ENCODE results near the gene SND1. TPM values are rescaled to one million over a fixed set of nuclear protein-coding genes. Genes with fewer than 3 reads are reported as not detected.

The SND1 gene
- total and polyA plus RNA-seq, 5 donors from 2014 or later = 84.4 to 121 (median 86.9) TPM

GRCh38 chr7:127890726-127891125 is 238.7 kb downstream of the SND1 start:
- H3K36me3 ChIP-seq (ENCODE audit: control insufficient read depth, insufficient read depth, low read length) = peaks cover 33% of the 10 kb centered on the region
- Mint-ChIP-seq H3K36me3 (peaks cover 51% of the 10 kb centered on the region), H3K4me3 (no peak overlapping the region), H3K27ac (no peak overlapping the region), H3K9me3 (peaks cover 0 to 1% (median 0%) of the 10 kb centered on the region in 7 donors), H3K4me1 (peaks cover 0 to 21% (median 13%) of the 10 kb centered on the region in 4 donors), H3K27me3 (no peaks in the 10 kb centered on the region)
- H3K4me1 ChIP-seq (ENCODE audit: control insufficient read depth, insufficient read depth, low read length, poor library complexity, severe bottlenecking) = no peaks in the 10 kb centered on the region
- no peak for DNase-seq
- no peak overlapping the region for H3K27ac ChIP-seq (ENCODE audit: insufficient read depth, low read length, poor library complexity, severe bottlenecking)
- no peaks in the 10 kb centered on the region for H3K9me3 ChIP-seq (ENCODE audit: control insufficient read depth in 2 of 2, low read length in 2 of 2)
- no peak for ATAC-seq (ENCODE audit: low read depth in 2 of 2)
- H3K27me3 ChIP-seq (ENCODE audit: control insufficient read depth, insufficient read depth, low read length) = no peaks in the 10 kb centered on the region
- H3K4me3 ChIP-seq (ENCODE audit: low read depth, low read length) = no peak overlapping the region

GRCh38 chr7:127891144-127891543 is 239.2 kb downstream of the SND1 start:
- Histone ChIP-seq H3K27ac (ENCODE audit: insufficient read depth, low read length, poor library complexity, severe bottlenecking) (no peak overlapping the region), H3K27me3 (ENCODE audit: control insufficient read depth, insufficient read depth, low read length) (no peaks in the 10 kb centered on the region), H3K36me3 (ENCODE audit: control insufficient read depth, insufficient read depth, low read length) (peaks cover 33% of the 10 kb centered on the region), H3K4me1 (ENCODE audit: control insufficient read depth, insufficient read depth, low read length, poor library complexity, severe bottlenecking) (no peaks in the 10 kb centered on the region), H3K4me3 (ENCODE audit: low read depth, low read length) (no peak overlapping the region), H3K9me3 (ENCODE audit: control insufficient read depth in 2 of 2, low read length in 2 of 2) (no peaks in the 10 kb centered on the region)
- ATAC-seq (ENCODE audit: low read depth in 2 of 2) (no peak), DNase-seq (no peak)
- Mint-ChIP-seq H3K27ac (no peak overlapping the region), H3K9me3 (peaks cover 0 to 1% (median 0%) of the 10 kb centered on the region in 7 donors), H3K4me3 (no peak overlapping the region), H3K4me1 (peaks cover 0 to 21% (median 11%) of the 10 kb centered on the region in 4 donors), H3K27me3 (no peaks in the 10 kb centered on the region), H3K36me3 (peaks cover 51% of the 10 kb centered on the region)

- no peak overlapping the region for H3K4me3 Mint-ChIP-seq
- DNase-seq = no peak
- H3K36me3 Mint-ChIP-seq = peaks cover 51% of the 10 kb centered on the region
- Histone ChIP-seq H3K4me3 (ENCODE audit: low read depth, low read length) (no peak overlapping the region), H3K36me3 (ENCODE audit: control insufficient read depth, insufficient read depth, low read length) (peaks cover 33% of the 10 kb centered on the region), H3K27ac (ENCODE audit: insufficient read depth, low read length, poor library complexity, severe bottlenecking) (no peak overlapping the region), H3K27me3 (ENCODE audit: control insufficient read depth, insufficient read depth, low read length) (no peaks in the 10 kb centered on the region), H3K9me3 (ENCODE audit: control insufficient read depth in 2 of 2, low read length in 2 of 2) (no peaks in the 10 kb centered on the region), H3K4me1 (ENCODE audit: control insufficient read depth, insufficient read depth, low read length, poor library complexity, severe bottlenecking) (no peaks in the 10 kb centered on the region)
- H3K27ac Mint-ChIP-seq = no peak overlapping the region
- H3K9me3 Mint-ChIP-seq = peaks cover 0 to 1% (median 0%) of the 10 kb centered on the region in 7 donors
- H3K27me3 Mint-ChIP-seq = no peaks in the 10 kb centered on the region
- peaks cover 0 to 21% (median 10%) of the 10 kb centered on the region in 4 donors for H3K4me1 Mint-ChIP-seq
- ATAC-seq (ENCODE audit: low read depth in 2 of 2) = no peak
Observed at GRCh38 chr7:127891854-127892438, 240.0 kb downstream of the SND1 start.

- H3K9me3 ChIP-seq (ENCODE audit: control insufficient read depth in 2 of 2, low read length in 2 of 2) = no peaks in the 10 kb centered on the region
- Mint-ChIP-seq H3K36me3 (peaks cover 43% of the 10 kb centered on the region), H3K27me3 (no peaks in the 10 kb centered on the region), H3K9me3 (peaks cover 0 to 1% (median 0%) of the 10 kb centered on the region in 7 donors), H3K4me3 (no peak overlapping the region), H3K27ac (no peak overlapping the region), H3K4me1 (peaks cover 0 to 18% (median 10%) of the 10 kb centered on the region in 4 donors)
- H3K27ac ChIP-seq (ENCODE audit: insufficient read depth, low read length, poor library complexity, severe bottlenecking) = no peak overlapping the region
- DNase-seq = no peak
- H3K4me1 ChIP-seq (ENCODE audit: control insufficient read depth, insufficient read depth, low read length, poor library complexity, severe bottlenecking) = no peaks in the 10 kb centered on the region
- H3K4me3 ChIP-seq (ENCODE audit: low read depth, low read length) = no peak overlapping the region
- no peaks in the 10 kb centered on the region for H3K27me3 ChIP-seq (ENCODE audit: control insufficient read depth, insufficient read depth, low read length)
- no peak for ATAC-seq (ENCODE audit: low read depth in 2 of 2)
- peaks cover 32% of the 10 kb centered on the region for H3K36me3 ChIP-seq (ENCODE audit: control insufficient read depth, insufficient read depth, low read length)
Observed at GRCh38 chr7:127892488-127893314, 240.7 kb downstream of the SND1 start.

GRCh38 chr7:127893547-127893946 is 241.6 kb downstream of the SND1 start:
- peaks cover 0 to 1% (median 0%) of the 10 kb centered on the region in 7 donors for H3K9me3 Mint-ChIP-seq
- no peak overlapping the region for H3K4me3 Mint-ChIP-seq
- H3K36me3 Mint-ChIP-seq = peaks cover 35% of the 10 kb centered on the region
- DNase-seq (no peak), ATAC-seq (ENCODE audit: low read depth in 2 of 2) (no peak)
- no peaks in the 10 kb centered on the region for H3K27me3 Mint-ChIP-seq
- H3K36me3 ChIP-seq (ENCODE audit: control insufficient read depth, insufficient read depth, low read length) = peaks cover 24% of the 10 kb centered on the region
- H3K27ac Mint-ChIP-seq = no peak overlapping the region
- no peaks in the 10 kb centered on the region for H3K9me3 ChIP-seq (ENCODE audit: control insufficient read depth in 2 of 2, low read length in 2 of 2)
- no peak overlapping the region for H3K4me3 ChIP-seq (ENCODE audit: low read depth, low read length)
- no peaks in the 10 kb centered on the region for H3K4me1 ChIP-seq (ENCODE audit: control insufficient read depth, insufficient read depth, low read length, poor library complexity, severe bottlenecking)
- peaks cover 0 to 19% (median 10%) of the 10 kb centered on the region in 4 donors for H3K4me1 Mint-ChIP-seq
- H3K27me3 ChIP-seq (ENCODE audit: control insufficient read depth, insufficient read depth, low read length) = no peaks in the 10 kb centered on the region
- no peak overlapping the region for H3K27ac ChIP-seq (ENCODE audit: insufficient read depth, low read length, poor library complexity, severe bottlenecking)

GRCh38 chr7:127894588-127894987 is 242.6 kb downstream of the SND1 start:
- no peak for ATAC-seq (ENCODE audit: low read depth in 2 of 2)
- no peak overlapping the region for H3K4me3 Mint-ChIP-seq
- peaks cover 0 to under 1% (median 0%) of the 10 kb centered on the region in 7 donors for H3K9me3 Mint-ChIP-seq

GRCh38 chr7:127895360-127895759 is 243.4 kb downstream of the SND1 start:
- ATAC-seq (ENCODE audit: low read depth in 2 of 2) (no peak), DNase-seq (no peak)
- peaks cover 24% of the 10 kb centered on the region for H3K36me3 Mint-ChIP-seq
- H3K4me1 Mint-ChIP-seq = peaks cover 6 to 22% (median 11%) of the 10 kb centered on the region in 4 donors
- no peaks in the 10 kb centered on the region for H3K4me1 ChIP-seq (ENCODE audit: control insufficient read depth, insufficient read depth, low read length, poor library complexity, severe bottlenecking)
- no peak overlapping the region for H3K4me3 Mint-ChIP-seq
- H3K27me3 ChIP-seq (ENCODE audit: control insufficient read depth, insufficient read depth, low read length) = no peaks in the 10 kb centered on the region
- H3K9me3 ChIP-seq (ENCODE audit: control insufficient read depth in 2 of 2, low read length in 2 of 2) = no peaks in the 10 kb centered on the region
- H3K9me3 Mint-ChIP-seq = no peaks in the 10 kb centered on the region
- H3K27me3 Mint-ChIP-seq = no peaks in the 10 kb centered on the region
- H3K27ac Mint-ChIP-seq = no peak overlapping the region
- H3K36me3 ChIP-seq (ENCODE audit: control insufficient read depth, insufficient read depth, low read length) = peaks cover 17% of the 10 kb centered on the region
- H3K4me3 ChIP-seq (ENCODE audit: low read depth, low read length) = no peak overlapping the region
- H3K27ac ChIP-seq (ENCODE audit: insufficient read depth, low read length, poor library complexity, severe bottlenecking) = no peak overlapping the region

More at GRCh38 chr7:127894588-127894987, 242.6 kb downstream of the SND1 start:
- no peak overlapping the region for H3K27ac ChIP-seq (ENCODE audit: insufficient read depth, low read length, poor library complexity, severe bottlenecking)
- H3K9me3 ChIP-seq (ENCODE audit: control insufficient read depth in 2 of 2, low read length in 2 of 2) = no peaks in the 10 kb centered on the region
- Mint-ChIP-seq H3K4me1 (peaks cover 4 to 26% (median 13%) of the 10 kb centered on the region in 4 donors), H3K27me3 (no peaks in the 10 kb centered on the region), H3K36me3 (peaks cover 30% of the 10 kb centered on the region), H3K27ac (no peak overlapping the region)
- no peak overlapping the region for H3K4me3 ChIP-seq (ENCODE audit: low read depth, low read length)
- no peaks in the 10 kb centered on the region for H3K27me3 ChIP-seq (ENCODE audit: control insufficient read depth, insufficient read depth, low read length)
- no peak for DNase-seq
- H3K36me3 ChIP-seq (ENCODE audit: control insufficient read depth, insufficient read depth, low read length) = peaks cover 17% of the 10 kb centered on the region
- H3K4me1 ChIP-seq (ENCODE audit: control insufficient read depth, insufficient read depth, low read length, poor library complexity, severe bottlenecking) = no peaks in the 10 kb centered on the region
